Spleen (tissue), 11 donors: Measurements from ENCODE around the gene KRTAP5-3. TPM values are rescaled to one million over a fixed set of nuclear protein-coding genes. Genes with fewer than 3 reads are reported as not detected.
"Not testable (repeated sequence)": the region's sequence is repeated elsewhere in the genome, so short reads cannot be mapped to it uniquely, and the experiment has no call there.

Source experiments
- DNase-seq: peaks from one replicate; pipeline ENCODE4 v3.0.0-alpha.2; 2020
- H3K27ac ChIP-seq, 8 donors: fragments of 200-600 bp; sonication (generic) in 7 of 8; 1 replicate in 4 of 8; 2 replicates in 4 of 8; pipeline versions ENCODE4 v1.5.0 to v1.8.0; 2016 to 2021; ENCODE audit warnings: inconsistent platforms in 4 of 8, mild to moderate bottlenecking in 4 of 8, moderate library complexity in 1 of 8
- H3K27me3 ChIP-seq, 7 donors: fragments of 200-600 bp; sonication (generic) in 6 of 7; replicated peaks in 1 of 7; 1 replicate in 4 of 7; 2 replicates in 3 of 7; pipeline versions ENCODE4 v1.5.0 to v1.8.0; 2016 to 2021; ENCODE audit warnings: inconsistent platforms in 3 of 7, mild to moderate bottlenecking in 1 of 7
- H3K36me3 ChIP-seq, 6 donors: fragments of 200-600 bp; sonication (generic) in 5 of 6; 1 replicate in 4 of 6; 2 replicates in 2 of 6; pipeline versions ENCODE4 v1.5.0 to v1.8.0; 2016 to 2021; ENCODE audit warnings: inconsistent platforms in 2 of 6
- H3K4me1 ChIP-seq, 6 donors: fragments of 200-600 bp; sonication (generic) in 5 of 6; 1 replicate in 3 of 6; 2 replicates in 3 of 6; pipeline versions ENCODE4 v1.5.0 to v1.8.0; 2016 to 2021; ENCODE audit warnings: inconsistent platforms in 3 of 6
- H3K4me3 ChIP-seq, 8 donors: fragments of 200-600 bp; sonication (generic) in 7 of 8; 1 replicate in 4 of 8; 2 replicates in 4 of 8; pipeline versions ENCODE4 v1.5.0 to v1.8.0; 2016 to 2021; ENCODE audit warnings: inconsistent platforms in 4 of 8, mild to moderate bottlenecking in 4 of 8, moderate library complexity in 2 of 8
- H3K9me3 ChIP-seq, 8 donors: fragments of 200-600 bp; sonication (generic) in 7 of 8; 1 replicate in 4 of 8; 2 replicates in 4 of 8; pipeline versions ENCODE4 v1.5.0 to v1.8.0; 2016 to 2021; ENCODE audit warnings: inconsistent platforms in 4 of 8
- POLR2A ChIP-seq, 3 donors: fragments of 450-650 bp; IDR thresholded peaks; one replicate each; pipeline ENCODE4 v1.5.1; 2017; ENCODE audit warnings: antibody characterized with exemption in 3 of 3, mild to moderate bottlenecking in 1 of 3
- POLR2AphosphoS5 ChIP-seq, 3 donors: sonication (generic); formaldehyde crosslinking; IDR thresholded peaks; one replicate each; pipeline ENCODE4 v1.5.1; 2017; ENCODE audit warnings: antibody characterized with exemption in 3 of 3
- WGBS, 5 donors: extraction: QIAGEN DNeasy Blood & Tissue Kit in 3 of 5; methylation state at CpG; one replicate each; pipeline versions ENCODE4 v1.1.5 to v1.1.7; 2013 to 2018; 5-methylcytosine and 5-hydroxymethylcytosine counted together
- intact Hi-C: fragments of 100-400 bp; cut with DNase I; formaldehyde crosslinking; loops from one replicate; pipeline ENCODE4 v1.15.0; 2023; ENCODE audit warnings: low total_unique reads
- polyA plus RNA-seq, 3 donors: library from polyadenylated mRNA; stranded (reverse); fragments of 200-250 nt; gene quantifications; one replicate each; pipeline ENCODE4 v1.2.1, GENCODE V29; 2013
- total RNA-seq, 7 donors: library from RNA; depleted of rRNA in 3 of 7; stranded (reverse); fragments of >200 nt in 3 of 7; fragmentation: NEBNext Ultra II Directional in 4 of 7; extraction: Animal tissue kit (Norgen Biotek cat#: 25700) in 4 of 7; gene quantifications; one replicate each; pipeline versions ENCODE4 v1.1.0 to v1.2.1, GENCODE V29; 2016 to 2021
- TF ChIP-seq, protein P1 (sequence below), 11 experiments: fragments of 200-600 bp in 7 of 11; fragments of 450-650 bp in 4 of 11; sonication (generic) in 4 of 11; IDR thresholded peaks in 8 of 11; conservative IDR thresholded peaks in 3 of 11; 1 replicate in 7 of 11; 2 replicates in 4 of 11; pipeline versions ENCODE4 v1.4.0 to v1.8.0; 2016 to 2021; ENCODE audit warnings: antibody characterized with exemption in 11 of 11, inconsistent platforms in 4 of 11, mild to moderate bottlenecking in 1 of 11
- donor health status: healthy with polysubstance abuse.
- donor health status: DM: no; HTN: no; CAD: no; lungs with moderate emphysema.
- donor health status: DM: no; HTN: no; CAD: no.
- donor health status: Bipolar disorder and iron deficiency.
- donor health status: healthy.
- donor health status: DM: no; HTN: no; CAD: no.
- donor health status: DM: yes; HTN: yes; CAD: no.

Gene KRTAP5-3
- total and polyA plus RNA-seq, 10 donors = not detected

DNA sequence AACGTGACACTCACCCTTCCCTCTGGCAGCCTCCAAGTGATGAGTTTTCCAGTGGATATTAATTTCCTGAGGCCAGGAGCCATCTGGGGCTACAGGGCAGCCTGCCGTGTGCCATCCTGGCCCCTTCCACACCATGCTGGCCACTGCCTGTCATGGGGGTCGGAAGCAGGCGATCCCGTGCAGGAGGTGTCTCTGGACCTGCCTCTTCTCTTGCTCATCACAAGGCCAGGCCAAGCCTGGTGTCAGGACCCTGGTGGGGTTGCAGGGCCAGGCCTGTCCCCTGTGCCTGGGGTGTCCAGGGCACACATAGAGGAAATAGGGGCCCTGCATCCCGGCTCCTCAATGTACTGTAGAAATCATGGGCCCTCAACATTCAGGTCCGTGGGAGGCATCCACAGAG, 3.6 kb downstream of the KRTAP5-3 start:
- peak; percentile 32 for DNase-seq
- Histone ChIP-seq H3K27me3 (peaks cover 0 to 60% (median 0%) of the 10 kb centered on the region in 7 donors), H3K4me1 (no peaks in the 10 kb centered on the region), H3K9me3 (no peaks in the 10 kb centered on the region), H3K36me3 (no peaks in the 10 kb centered on the region), H3K27ac (no peak overlapping the region), H3K4me3 (no peak overlapping the region)
- intact Hi-C loops = no loop called here
- TF ChIP-seq, protein P1, sequence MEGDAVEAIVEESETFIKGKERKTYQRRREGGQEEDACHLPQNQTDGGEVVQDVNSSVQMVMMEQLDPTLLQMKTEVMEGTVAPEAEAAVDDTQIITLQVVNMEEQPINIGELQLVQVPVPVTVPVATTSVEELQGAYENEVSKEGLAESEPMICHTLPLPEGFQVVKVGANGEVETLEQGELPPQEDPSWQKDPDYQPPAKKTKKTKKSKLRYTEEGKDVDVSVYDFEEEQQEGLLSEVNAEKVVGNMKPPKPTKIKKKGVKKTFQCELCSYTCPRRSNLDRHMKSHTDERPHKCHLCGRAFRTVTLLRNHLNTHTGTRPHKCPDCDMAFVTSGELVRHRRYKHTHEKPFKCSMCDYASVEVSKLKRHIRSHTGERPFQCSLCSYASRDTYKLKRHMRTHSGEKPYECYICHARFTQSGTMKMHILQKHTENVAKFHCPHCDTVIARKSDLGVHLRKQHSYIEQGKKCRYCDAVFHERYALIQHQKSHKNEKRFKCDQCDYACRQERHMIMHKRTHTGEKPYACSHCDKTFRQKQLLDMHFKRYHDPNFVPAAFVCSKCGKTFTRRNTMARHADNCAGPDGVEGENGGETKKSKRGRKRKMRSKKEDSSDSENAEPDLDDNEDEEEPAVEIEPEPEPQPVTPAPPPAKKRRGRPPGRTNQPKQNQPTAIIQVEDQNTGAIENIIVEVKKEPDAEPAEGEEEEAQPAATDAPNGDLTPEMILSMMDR (IDR thresholded peaks at IDR 0.05 in 8 of 11, conservative IDR thresholded peaks at IDR 0.05 in 3 of 11) = no peak
- TF ChIP-seq POLR2A (IDR thresholded peaks at IDR 0.05) = no peak
- TF ChIP-seq POLR2AphosphoS5 (IDR thresholded peaks at IDR 0.05) = no peak
- 84 to 92% (median 88%) methylated on average over 3 to 7 of the region's 7 CpGs for WGBS, 5 donors

- H3K36me3 ChIP-seq = no peaks in the 10 kb centered on the region
- DNase-seq = peak; percentile 68
- no peak overlapping the region for H3K4me3 ChIP-seq
- peaks cover 0 to 64% (median 0%) of the 10 kb centered on the region in 7 donors for H3K27me3 ChIP-seq
- no peaks in the 10 kb centered on the region for H3K4me1 ChIP-seq
- 92 to 97% (median 93%) methylated on average over 6 to 11 of the region's 11 CpGs for WGBS, 5 donors
- TF ChIP-seq POLR2AphosphoS5 (IDR thresholded peaks at IDR 0.05) (no peak), POLR2A (IDR thresholded peaks at IDR 0.05) (no peak)
- TF ChIP-seq, protein P1 (IDR thresholded peaks at IDR 0.05 in 8 of 11, conservative IDR thresholded peaks at IDR 0.05 in 3 of 11) = no peak
- intact Hi-C loops = no loop called here
- no peaks in the 10 kb centered on the region for H3K9me3 ChIP-seq
- H3K27ac ChIP-seq = no peak overlapping the region
Measured at GRCh38 chr11:1604181-1604580, 4.1 kb downstream of the KRTAP5-3 start.

DNA sequence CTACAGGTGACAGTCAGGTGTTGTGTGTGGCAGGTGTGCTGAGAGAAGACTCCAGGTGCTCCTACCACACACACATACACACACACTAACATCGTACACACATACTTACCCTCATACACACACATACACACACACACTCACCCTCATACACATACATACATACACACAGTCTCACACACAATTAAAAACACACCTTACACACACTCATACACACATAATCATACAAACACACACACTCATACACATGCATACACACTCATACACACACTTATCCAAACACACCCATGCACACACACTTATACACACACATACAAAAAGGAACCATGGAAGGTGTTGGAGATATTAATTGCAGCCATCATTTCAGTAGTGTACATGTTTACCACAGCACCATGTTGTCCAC, 4.6 kb downstream of the KRTAP5-3 start:
- DNase-seq = no peak
- intact Hi-C loops = no loop called here
- no peaks in the 10 kb centered on the region for H3K36me3 ChIP-seq
- H3K9me3 ChIP-seq = no peaks in the 10 kb centered on the region
- no peak for TF ChIP-seq POLR2AphosphoS5 (IDR thresholded peaks at IDR 0.05)
- no peak for TF ChIP-seq POLR2A (IDR thresholded peaks at IDR 0.05)
- TF ChIP-seq, protein P1 (IDR thresholded peaks at IDR 0.05 in 8 of 11, conservative IDR thresholded peaks at IDR 0.05 in 3 of 11) = no peak
- WGBS, 5 donors = 64 to 95% (median 86%) methylated on average over 1 of the region's 1 CpG
- no peak overlapping the region for H3K4me3 ChIP-seq
- H3K27me3 ChIP-seq = peaks cover 0 to 63% (median 0%) of the 10 kb centered on the region in 7 donors
- no peak overlapping the region for H3K27ac ChIP-seq
- no peaks in the 10 kb centered on the region for H3K4me1 ChIP-seq

- H3K4me1 ChIP-seq = not testable (repeated sequence)
- 59 to 76% (median 70%) methylated on average over 3 of the region's 3 CpGs for WGBS, 5 donors
Measured at GRCh38 chr11:1601663-1602062, 6.6 kb downstream of the KRTAP5-3 start.

GRCh38 chr11:1600626-1601025, 7.6 kb downstream of the KRTAP5-3 start:
- intact Hi-C loops = no loop called here
- H3K27ac ChIP-seq = no peak overlapping the region
- H3K36me3 ChIP-seq = no peaks in the 10 kb centered on the region
- peaks cover 0 to 72% (median 0%) of the 10 kb centered on the region in 7 donors for H3K27me3 ChIP-seq
- DNase-seq = no peak
- WGBS, 5 donors = 70 to 78% (median 78%) methylated on average over 5 of the region's 5 CpGs
- no peaks in the 10 kb centered on the region for H3K9me3 ChIP-seq
- TF ChIP-seq, protein P1 (IDR thresholded peaks at IDR 0.05 in 8 of 11, conservative IDR thresholded peaks at IDR 0.05 in 3 of 11) = no peak
- no peak for TF ChIP-seq POLR2AphosphoS5 (IDR thresholded peaks at IDR 0.05)
- no peak for TF ChIP-seq POLR2A (IDR thresholded peaks at IDR 0.05)
- H3K4me3 ChIP-seq = no peak overlapping the region
- H3K4me1 ChIP-seq = peaks cover 0 to 15% (median 2%) of the 10 kb centered on the region in 6 donors

More at GRCh38 chr11:1601663-1602062, 6.6 kb downstream of the KRTAP5-3 start:
- H3K27ac ChIP-seq, H3K36me3 ChIP-seq, H3K4me3 ChIP-seq, H3K9me3 ChIP-seq, intact Hi-C loops, DNase-seq: not testable (repeated sequence)
- H3K27me3 ChIP-seq = peaks cover 0 to 65% (median 0%) of the 10 kb centered on the region in 7 donors
